LHCN-M2 (cell line): ENCODE measurements around the gene SLC6A11. TPM values are rescaled to one million over a fixed set of nuclear protein-coding genes. Genes with fewer than 3 reads are reported as not detected.

Source experiments
- DNase-seq: peaks from one replicate; pipeline ENCODE4 v3.0.0-alpha.2; 2012; ENCODE audit warnings: low read depth
- total RNA-seq: library from RNA; depleted of rRNA; stranded (reverse); fragments of >200 nt; gene quantifications from 2 replicates; pipeline ENCODE4 v1.2.3, GENCODE V29; 2014

Gene SLC6A11
- total RNA-seq, 1 experiment from 2014 or later, result not detected

GRCh38 chr3:10887015-10887414 lies 71.0 kb downstream of the SLC6A11 start:
- DNase-seq, result no peak

- no peak for DNase-seq
Measured at GRCh38 chr3:10888518-10889090, 72.6 kb downstream of the SLC6A11 start.

GRCh38 chr3:10889206-10889960 lies 73.4 kb downstream of the SLC6A11 start:
- DNase-seq, result no peak

- DNase-seq, result no peak
Measured at GRCh38 chr3:10890665-10891064, 74.6 kb downstream of the SLC6A11 start.

GRCh38 chr3:10892622-10893021 lies 76.6 kb downstream of the SLC6A11 start:
- no peak for DNase-seq

- DNase-seq, result no peak
Measured at GRCh38 chr3:10901296-10901945, 85.4 kb downstream of the SLC6A11 start.

GRCh38 chr3:10907262-10907661 lies 91.2 kb downstream of the SLC6A11 start:
- DNase-seq, result no peak

GRCh38 chr3:10910367-10910766 lies 94.3 kb downstream of the SLC6A11 start:
- no peak for DNase-seq

GRCh38 chr3:10911350-10912002 lies 95.4 kb downstream of the SLC6A11 start:
- no peak for DNase-seq

- no peak for DNase-seq
Measured at GRCh38 chr3:10912786-10913185, 96.8 kb downstream of the SLC6A11 start.

- DNase-seq, result no peak
Measured at GRCh38 chr3:10915376-10915775, 99.3 kb downstream of the SLC6A11 start.

- peak; percentile 19 for DNase-seq
Measured at GRCh38 chr3:10917176-10917575, 101.1 kb downstream of the SLC6A11 start.

GRCh38 chr3:10918011-10918410 lies 102.0 kb downstream of the SLC6A11 start:
- no peak for DNase-seq

- DNase-seq, result no peak
Measured at GRCh38 chr3:10919636-10920035, 103.6 kb downstream of the SLC6A11 start.

- no peak for DNase-seq
Measured at GRCh38 chr3:10925436-10926255, 109.6 kb downstream of the SLC6A11 start.

- DNase-seq, result no peak
Measured at GRCh38 chr3:10926256-10926810, 110.3 kb downstream of the SLC6A11 start.

GRCh38 chr3:10926811-10927521 lies 110.9 kb downstream of the SLC6A11 start:
- no peak for DNase-seq

- DNase-seq, result no peak
Measured at GRCh38 chr3:10927551-10927950, 111.5 kb downstream of the SLC6A11 start.

GRCh38 chr3:10928407-10928960 lies 112.5 kb downstream of the SLC6A11 start:
- DNase-seq, result no peak

- no peak for DNase-seq
Measured at GRCh38 chr3:10928961-10929471, 113.0 kb downstream of the SLC6A11 start.
